K562 (cell line): Measurements from ENCODE around the gene WWOX. TPM values are rescaled to one million over a fixed set of nuclear protein-coding genes. Genes with fewer than 3 reads are reported as not detected.
A peak's percentile ranks its signal among the peaks of the same experiment; 100 is the strongest.

ENCODE experiments used
- CLOCK ChIP-seq: fragments of 250-450 bp; sonication (Bioruptor Pico); IDR thresholded peaks from 2 replicates; pipeline ENCODE4 v1.4.0; 2020; ENCODE audit warnings: mild to moderate bottlenecking, moderate library complexity, borderline replicate concordance
- CREM ChIP-seq: IDR thresholded peaks from 2 replicates; pipeline ENCODE4 v1.6.1; 2014; ENCODE audit warnings: antibody characterized with exemption, low read depth
- CTCF ChIP-seq, 3 experiments: IDR thresholded peaks in 2 of 3; conservative IDR thresholded peaks in 1 of 3; 2 replicates each; pipeline ENCODE4 v1.5.1; 2011 to 2012; ENCODE audit warnings: low read length in 3 of 3, mild to moderate bottlenecking in 3 of 3, control low read depth in 2 of 3, improper control_type of control experiment in 1 of 3, inconsistent platforms in 1 of 3, low read depth in 1 of 3, mixed read lengths in 1 of 3, moderate library complexity in 1 of 3; ENCODE audit not compliant: insufficient read depth in 2 of 3
- E2F3 ChIP-seq: fragments of 250-450 bp; sonication (Bioruptor Pico); IDR thresholded peaks from 2 replicates; pipeline ENCODE4 v1.4.0; 2020; ENCODE audit warnings: mild to moderate bottlenecking
- FOXK2 ChIP-seq, 2 experiments: fragments of 450-650 bp; IDR thresholded peaks in 1 of 2; conservative IDR thresholded peaks in 1 of 2; 2 replicates each; pipeline ENCODE4 v1.6.1; 2016; ENCODE audit warnings: low read depth in 2 of 2, mild to moderate bottlenecking in 1 of 2
- KLF16 ChIP-seq: IDR thresholded peaks from 2 replicates; pipeline ENCODE4 v1.6.1; 2016; ENCODE audit warnings: antibody characterized with exemption
- NUFIP1 ChIP-seq: fragments of 450-650 bp; IDR thresholded peaks from 2 replicates; pipeline ENCODE4 v1.6.1; 2018; ENCODE audit not compliant: partially characterized antibody
- RAD21 ChIP-seq, 2 experiments: fragments of 250-450 bp in 1 of 2; fragments of 450-650 bp in 1 of 2; sonication (Bioruptor Pico) in 1 of 2; formaldehyde crosslinking in 1 of 2; IDR thresholded peaks in 1 of 2; conservative IDR thresholded peaks in 1 of 2; 2 replicates each; pipeline versions ENCODE4 v1.4.0 to v1.8.0; 2020 to 2022; ENCODE audit warnings: mild to moderate bottlenecking in 2 of 2, moderate library complexity in 1 of 2
- RB1 ChIP-seq: fragments of 450-650 bp; IDR thresholded peaks from 2 replicates; pipeline ENCODE4 v1.6.1; 2017; ENCODE audit warnings: low read depth, mild to moderate bottlenecking
- REST ChIP-seq, 2 experiments: fragments of 450-650 bp; formaldehyde crosslinking in 1 of 2; IDR thresholded peaks; 2 replicates each; pipeline versions ENCODE4 v1.4.0 to v1.6.1; 2014 to 2020; ENCODE audit warnings: mild to moderate bottlenecking in 2 of 2, borderline replicate concordance in 1 of 2, low read depth in 1 of 2
- SMARCE1 ChIP-seq: fragments of 450-650 bp; IDR thresholded peaks from 2 replicates; pipeline ENCODE4 v1.7.1; 2016; ENCODE audit warnings: mild to moderate bottlenecking
- TBL1XR1 ChIP-seq, 2 experiments: IDR thresholded peaks; 2 replicates each; pipeline ENCODE4 v1.6.1; 2012; ENCODE audit warnings: improper control_type of control experiment in 2 of 2, low read length in 2 of 2, mild to moderate bottlenecking in 1 of 2
- XRCC5 ChIP-seq: fragments of 200-400 bp; formaldehyde crosslinking; IDR thresholded peaks from 2 replicates; pipeline ENCODE4 v1.6.1; 2017; ENCODE audit warnings: low read depth, mild to moderate bottlenecking, low read length
- ZNF23 ChIP-seq: fragments of 250-450 bp; sonication (Bioruptor Pico); IDR thresholded peaks from 2 replicates; pipeline ENCODE4 v1.4.0; 2020; ENCODE audit warnings: mild to moderate bottlenecking
- polyA plus RNA-seq, 8 experiments: library from polyadenylated mRNA; depleted of rRNA in 4 of 8; stranded (reverse) in 5 of 8; unstranded in 3 of 8; fragments of >200 nt; fragmentation: Nextera tagmentation in 2 of 8; fragmentation: Illumina TruSeq in 1 of 8; extraction: Ambion mirVana in 2 of 8; extraction: Trizol in 1 of 8; gene quantifications; 2 replicates each; pipeline versions ENCODE4 v1.2.1 to v1.2.3, GENCODE V29; 2011 to 2014; ENCODE audit warnings: inconsistent platforms in 1 of 8, missing spikeins in 1 of 8
- total RNA-seq, 7 experiments: library from RNA; depleted of rRNA in 6 of 7; stranded (reverse); fragments of >200 nt in 6 of 7; fragmentation: Illumina TruSeq in 2 of 7; extraction: Trizol in 2 of 7; gene quantifications; 2 replicates each; pipeline versions ENCODE4 v1.2.1 to v1.2.3, GENCODE V29; 2011 to 2021; ENCODE audit warnings: low replicate concordance in 1 of 7

The WWOX gene
- total and polyA plus RNA-seq, 9 of the 15 experiments (the other 6 are each of a cell fraction or from before 2014, with no cell fraction given) = 1.6 to 22.7 (median 8.1) TPM

GRCh38 chr16:78235168-78235800 lies 135.8 kb downstream of the WWOX start (continued):
- TF ChIP-seq CLOCK = no peak
- 0 out of 2 replicates have a peak, but pooled peaks have one; percentile 30 for TF ChIP-seq E2F3 (CRISPR knock-in tag)
- no peak for TF ChIP-seq SMARCE1
- peak; percentile 30; the same call in 1 of the 2 replicates for TF ChIP-seq KLF16
- 0 out of 4 replicates have a peak, but pooled peaks have one; percentile 34 to 44 for TF ChIP-seq FOXK2 (conservative IDR thresholded peaks at IDR 0.05 in 1 of 2, IDR thresholded peaks at IDR 0.05 in 1 of 2; ENCODE audit: low read depth in 2 of 2)
- peak; percentile 46; the same call in 1 of the 2 replicates for TF ChIP-seq REST (IDR thresholded peaks at IDR 0.05; ENCODE audit: borderline replicate concordance)
- no peak for TF ChIP-seq REST (CRISPR knock-in tag; IDR thresholded peaks at IDR 0.05; ENCODE audit: low read depth)
- TF ChIP-seq XRCC5 = peak; percentile 49; the same call in 1 of the 2 replicates
- TF ChIP-seq CTCF (IDR thresholded peaks at IDR 0.05 in 2 of 3, conservative IDR thresholded peaks at IDR 0.05 in 1 of 3; ENCODE audit: insufficient read depth in 2 of 3, low read depth in 1 of 3, low read length in 3 of 3) = peak; percentile 86 to 93 (median 89)
- 0 out of 2 replicates have a peak, but pooled peaks have one; percentile 27 for TF ChIP-seq RB1
- no peak for TF ChIP-seq TBL1XR1 (IDR thresholded peaks at IDR 0.05; ENCODE audit: low read length in 2 of 2)
- TF ChIP-seq NUFIP1 = no peak
- no peak for TF ChIP-seq ZNF23 (CRISPR knock-in tag)
- TF ChIP-seq RAD21 (CRISPR knock-in tag; conservative IDR thresholded peaks at IDR 0.05 in 1 of 2, IDR thresholded peaks at IDR 0.05 in 1 of 2) = peak; percentile 71 to 74
- TF ChIP-seq CREM = 0 out of 2 replicates have a peak, but pooled peaks have one; percentile 6
